SK-N-SH (cell line): ENCODE data around the gene STK17B. TPM values are rescaled to one million over a fixed set of nuclear protein-coding genes. Genes with fewer than 3 reads are reported as not detected.

ENCODE experiments used
- CTCF ChIA-PET: fragments of 300-600, 350-600 bp; formaldehyde crosslinking; extraction: SDS; loops from one replicate; lab custom pipeline; 2021; lab: Yijun Ruan, JAX
- POLR2A ChIA-PET: fragments of 350-600 bp; sonication (Branson Sonifier 250); formaldehyde crosslinking; extraction: SDS; loops from one replicate; lab custom pipeline; 2020; ENCODE audit warnings: antibody characterized with exemption, inconsistent platforms; lab: Yijun Ruan, JAX
- DNase-seq: peaks from one replicate; pipeline ENCODE4 v3.0.0; 2012
- H2AFZ ChIP-seq: fragments of 200-600 bp; sonication (generic); 2 replicates; pipeline ENCODE4 v1.8.1; 2016; ENCODE audit warnings: antibody characterized with exemption, mild to moderate bottlenecking, low read depth
- H3F3A ChIP-seq: fragments of 200-600 bp; sonication (generic); replicated peaks from 2 replicates; pipeline ENCODE3; 2016; ENCODE audit warnings: antibody characterized with exemption, mild to moderate bottlenecking; ENCODE audit not compliant: insufficient read depth
- H3K27ac ChIP-seq, 2 experiments: fragments of 200-500 bp in 1 of 2; fragments of 200-600 bp in 1 of 2; sonication (Bioruptor generic) in 1 of 2; sonication (generic), shearing (Covaris generic) in 1 of 2; 2 replicates each; pipeline versions ENCODE4 v1.5.1 to v1.6.1; 2014 to 2016; ENCODE audit warnings: low read depth in 2 of 2, inconsistent platforms in 1 of 2, low read length in 1 of 2, mild to moderate bottlenecking in 1 of 2, mixed read lengths in 1 of 2
- H3K27me3 ChIP-seq: fragments of 200-600 bp; sonication (generic), shearing (Covaris generic); 2 replicates; pipeline ENCODE4 v1.6.1; 2016; ENCODE audit warnings: mixed run types; ENCODE audit not compliant: insufficient read depth
- H3K36me3 ChIP-seq, 2 experiments: fragments of 200-500 bp in 1 of 2; fragments of 200-600 bp in 1 of 2; sonication (Bioruptor generic) in 1 of 2; sonication (generic) in 1 of 2; replicated peaks in 1 of 2; 2 replicates each; pipeline versions ENCODE3 to v1.5.1; 2014 to 2016; ENCODE audit warnings: low read length in 1 of 2, mild to moderate bottlenecking in 1 of 2; ENCODE audit not compliant: insufficient read depth in 2 of 2, control insufficient read depth in 1 of 2
- H3K4me1 ChIP-seq, 2 experiments: fragments of 200-500 bp in 1 of 2; fragments of 200-600 bp in 1 of 2; sonication (Bioruptor generic) in 1 of 2; sonication (generic), shearing (Covaris generic) in 1 of 2; 2 replicates each; pipeline versions ENCODE4 v1.5.1 to v1.6.1; 2014 to 2016; ENCODE audit warnings: low read depth in 1 of 2, low read length in 1 of 2, mixed run types in 1 of 2; ENCODE audit not compliant: insufficient read depth in 2 of 2, control insufficient read depth in 1 of 2
- H3K4me2 ChIP-seq: fragments of 200-600 bp; sonication (generic), shearing (Covaris generic); 2 replicates; pipeline ENCODE4 v1.6.1; 2017; ENCODE audit warnings: mixed run types
- H3K4me3 ChIP-seq, 2 experiments: fragments of 200-500 bp in 1 of 2; fragments of 200-600 bp in 1 of 2; sonication (Bioruptor generic) in 1 of 2; sonication (generic), shearing (Covaris generic) in 1 of 2; 2 replicates each; pipeline versions ENCODE4 v1.5.1 to v1.8.1; 2014 to 2016; ENCODE audit warnings: low read depth in 2 of 2, inconsistent platforms in 1 of 2, low read length in 1 of 2, mild to moderate bottlenecking in 1 of 2, mixed read lengths in 1 of 2, moderate library complexity in 1 of 2
- H3K79me2 ChIP-seq: fragments of 200-600 bp; sonication (generic); 2 replicates; pipeline ENCODE4 v1.8.1; 2017; ENCODE audit warnings: mild to moderate bottlenecking; ENCODE audit not compliant: insufficient read depth
- H3K9ac ChIP-seq: fragments of 200-600 bp; sonication (generic); 2 replicates; pipeline ENCODE4 v1.6.1; 2017; ENCODE audit warnings: mixed run types
- H3K9me2 ChIP-seq: fragments of 200-600 bp; sonication (generic); 2 replicates; pipeline ENCODE4 v1.6.1; 2017; ENCODE audit warnings: mixed run types
- H3K9me3 ChIP-seq: fragments of 200-600 bp; sonication (generic); 2 replicates; pipeline ENCODE4 v1.6.1; 2017; ENCODE audit warnings: mixed run types, mild to moderate bottlenecking, moderate library complexity
- H4K20me1 ChIP-seq: fragments of 200-600 bp; sonication (generic); 2 replicates; pipeline ENCODE4 v1.6.1; 2017; ENCODE audit warnings: mild to moderate bottlenecking, mixed run types; ENCODE audit not compliant: insufficient read depth
- CHD2 ChIP-seq: fragments of 150-350 bp; IDR thresholded peaks from 2 replicates; pipeline ENCODE4 v1.6.1; 2018; ENCODE audit warnings: low read length; ENCODE audit not compliant: partially characterized antibody
- FOSL2 ChIP-seq: IDR thresholded peaks from 2 replicates; pipeline ENCODE4 v1.4.0; 2012; ENCODE audit warnings: low read depth, mild to moderate bottlenecking, moderate library complexity, borderline replicate concordance
- GABPA ChIP-seq: IDR thresholded peaks from 2 replicates; pipeline ENCODE4 v1.4.0; 2012; ENCODE audit warnings: low read depth, mild to moderate bottlenecking
- MEF2A ChIP-seq: IDR thresholded peaks from 2 replicates; pipeline ENCODE4 v1.4.0; 2012; ENCODE audit warnings: low read depth, borderline replicate concordance
- NRF1 ChIP-seq: IDR thresholded peaks from 2 replicates; pipeline ENCODE4 v1.6.1; 2012; ENCODE audit warnings: low read depth, mild to moderate bottlenecking, low read length
- RFX5 ChIP-seq: IDR thresholded peaks from 2 replicates; pipeline ENCODE4 v1.6.1; 2012; ENCODE audit warnings: mild to moderate bottlenecking, improper control_type of control experiment, low read length
- SMC3 ChIP-seq: IDR thresholded peaks from 2 replicates; pipeline ENCODE4 v1.6.1; 2012; ENCODE audit warnings: low read depth, low read length, improper control_type of control experiment
- TEAD4 ChIP-seq: IDR thresholded peaks from 2 replicates; pipeline ENCODE4 v1.4.0; 2012; ENCODE audit warnings: mild to moderate bottlenecking, borderline replicate concordance; ENCODE audit not compliant: insufficient read depth
- WGBS: methylation state at CpG from one replicate; pipeline ENCODE4 v1.1.6; 2017; ENCODE audit warnings: low lambda C conversion rate; 5-methylcytosine and 5-hydroxymethylcytosine counted together
- polyA plus RNA-seq, 3 experiments: library from polyadenylated mRNA; depleted of rRNA; stranded (reverse); fragments of >200 nt; gene quantifications; 2 replicates each; pipeline ENCODE4 v1.2.3, GENCODE V29; 2012
- TF ChIP-seq, protein P1 (sequence below): fragments of 200-600 bp; sonication (generic); IDR thresholded peaks from 2 replicates; pipeline ENCODE4 v1.6.1; 2017; ENCODE audit warnings: antibody characterized with exemption, mild to moderate bottlenecking, moderate library complexity
- TF ChIP-seq, protein P2 (sequence below): IDR thresholded peaks from 2 replicates; pipeline ENCODE4; 2012
- TF ChIP-seq, protein P3 (sequence below): IDR thresholded peaks from 2 replicates; pipeline ENCODE4 v1.4.0; 2012; ENCODE audit warnings: low read depth, borderline replicate concordance
- TF ChIP-seq, protein P4 (sequence below): IDR thresholded peaks from 2 replicates; pipeline ENCODE4 v1.4.0; 2012; ENCODE audit warnings: low read depth, borderline replicate concordance

The STK17B gene
- polyA plus RNA-seq, 1 of the 3 experiments (the other 2 are of a cell fraction) = 5.1 TPM

DNA sequence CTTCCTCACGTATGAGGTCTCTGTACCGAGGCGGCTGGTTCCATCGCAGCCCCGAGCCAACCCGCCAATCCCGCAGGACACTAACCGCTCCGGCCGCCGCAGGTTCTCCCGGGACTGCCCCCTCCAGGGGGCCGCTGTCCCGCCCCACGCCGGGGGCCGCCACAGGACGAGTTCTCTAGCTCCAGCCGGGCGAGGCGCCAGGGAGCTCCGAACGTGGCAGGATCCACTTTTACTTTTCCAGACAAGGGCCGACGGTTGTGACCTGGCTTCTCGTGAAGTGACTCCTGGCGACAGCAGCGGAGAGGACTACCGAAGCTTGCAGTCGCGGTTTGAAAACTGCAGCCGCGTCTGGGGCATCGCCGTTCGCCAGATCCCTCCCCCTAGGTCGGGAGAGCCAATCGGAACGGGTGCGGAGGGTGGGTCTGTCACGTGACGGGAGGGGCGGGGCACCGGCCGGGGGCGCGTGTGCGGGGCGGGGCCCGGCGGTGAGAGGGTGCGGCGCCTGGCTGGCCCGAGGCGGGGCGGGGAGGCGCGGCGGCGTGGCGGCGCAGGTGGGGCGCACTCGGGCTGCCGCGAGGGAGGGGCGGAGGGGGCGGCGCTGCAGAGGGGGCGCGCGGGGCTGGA is at the start of gene STK17B (continued):
- TF ChIP-seq, protein P1, sequence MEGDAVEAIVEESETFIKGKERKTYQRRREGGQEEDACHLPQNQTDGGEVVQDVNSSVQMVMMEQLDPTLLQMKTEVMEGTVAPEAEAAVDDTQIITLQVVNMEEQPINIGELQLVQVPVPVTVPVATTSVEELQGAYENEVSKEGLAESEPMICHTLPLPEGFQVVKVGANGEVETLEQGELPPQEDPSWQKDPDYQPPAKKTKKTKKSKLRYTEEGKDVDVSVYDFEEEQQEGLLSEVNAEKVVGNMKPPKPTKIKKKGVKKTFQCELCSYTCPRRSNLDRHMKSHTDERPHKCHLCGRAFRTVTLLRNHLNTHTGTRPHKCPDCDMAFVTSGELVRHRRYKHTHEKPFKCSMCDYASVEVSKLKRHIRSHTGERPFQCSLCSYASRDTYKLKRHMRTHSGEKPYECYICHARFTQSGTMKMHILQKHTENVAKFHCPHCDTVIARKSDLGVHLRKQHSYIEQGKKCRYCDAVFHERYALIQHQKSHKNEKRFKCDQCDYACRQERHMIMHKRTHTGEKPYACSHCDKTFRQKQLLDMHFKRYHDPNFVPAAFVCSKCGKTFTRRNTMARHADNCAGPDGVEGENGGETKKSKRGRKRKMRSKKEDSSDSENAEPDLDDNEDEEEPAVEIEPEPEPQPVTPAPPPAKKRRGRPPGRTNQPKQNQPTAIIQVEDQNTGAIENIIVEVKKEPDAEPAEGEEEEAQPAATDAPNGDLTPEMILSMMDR = peak; percentile 15; the same call in 1 of the 2 replicates
- TF ChIP-seq, protein P2, sequence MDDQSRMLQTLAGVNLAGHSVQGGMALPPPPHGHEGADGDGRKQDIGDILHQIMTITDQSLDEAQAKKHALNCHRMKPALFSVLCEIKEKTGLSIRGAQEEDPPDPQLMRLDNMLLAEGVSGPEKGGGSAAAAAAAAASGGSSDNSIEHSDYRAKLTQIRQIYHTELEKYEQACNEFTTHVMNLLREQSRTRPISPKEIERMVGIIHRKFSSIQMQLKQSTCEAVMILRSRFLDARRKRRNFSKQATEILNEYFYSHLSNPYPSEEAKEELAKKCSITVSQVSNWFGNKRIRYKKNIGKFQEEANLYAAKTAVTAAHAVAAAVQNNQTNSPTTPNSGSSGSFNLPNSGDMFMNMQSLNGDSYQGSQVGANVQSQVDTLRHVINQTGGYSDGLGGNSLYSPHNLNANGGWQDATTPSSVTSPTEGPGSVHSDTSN = no peak
- TF ChIP-seq, protein P3, sequence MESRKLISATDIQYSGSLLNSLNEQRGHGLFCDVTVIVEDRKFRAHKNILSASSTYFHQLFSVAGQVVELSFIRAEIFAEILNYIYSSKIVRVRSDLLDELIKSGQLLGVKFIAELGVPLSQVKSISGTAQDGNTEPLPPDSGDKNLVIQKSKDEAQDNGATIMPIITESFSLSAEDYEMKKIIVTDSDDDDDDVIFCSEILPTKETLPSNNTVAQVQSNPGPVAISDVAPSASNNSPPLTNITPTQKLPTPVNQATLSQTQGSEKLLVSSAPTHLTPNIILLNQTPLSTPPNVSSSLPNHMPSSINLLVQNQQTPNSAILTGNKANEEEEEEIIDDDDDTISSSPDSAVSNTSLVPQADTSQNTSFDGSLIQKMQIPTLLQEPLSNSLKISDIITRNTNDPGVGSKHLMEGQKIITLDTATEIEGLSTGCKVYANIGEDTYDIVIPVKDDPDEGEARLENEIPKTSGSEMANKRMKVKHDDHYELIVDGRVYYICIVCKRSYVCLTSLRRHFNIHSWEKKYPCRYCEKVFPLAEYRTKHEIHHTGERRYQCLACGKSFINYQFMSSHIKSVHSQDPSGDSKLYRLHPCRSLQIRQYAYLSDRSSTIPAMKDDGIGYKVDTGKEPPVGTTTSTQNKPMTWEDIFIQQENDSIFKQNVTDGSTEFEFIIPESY = no peak
- no peak for TF ChIP-seq GABPA
- no peak for TF ChIP-seq SMC3
- no peak for TF ChIP-seq TEAD4
- TF ChIP-seq, all 33 proteins: peak for 13

DNA sequence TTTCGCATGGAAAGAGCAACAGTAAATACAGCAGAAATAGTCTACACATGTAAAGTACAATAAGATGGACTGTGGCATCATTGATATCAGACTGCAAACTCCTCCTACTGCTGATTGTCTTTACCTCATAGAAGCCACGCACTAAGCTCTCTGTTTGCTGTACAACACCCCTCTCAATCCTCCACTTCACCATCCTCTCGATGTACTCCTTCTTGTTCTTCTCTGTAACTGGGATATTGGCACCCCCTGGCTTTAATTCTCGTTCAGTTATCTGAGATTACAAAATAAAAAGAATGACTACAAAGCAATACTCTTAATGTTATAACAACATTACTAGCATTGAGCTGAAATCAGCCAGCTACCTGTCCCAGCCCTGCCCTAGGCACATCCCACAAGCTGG is 49.3 kb upstream of the STK17B start:
- peaks cover 8 to 90% of the 10 kb centered on the region in 2 experiments for H3K36me3 ChIP-seq
- POLR2A ChIA-PET = no interaction called here

More for the DNA sequence above, 49.3 kb upstream of the STK17B start:
- no peak for DNase-seq
- TF ChIP-seq, protein P4, sequence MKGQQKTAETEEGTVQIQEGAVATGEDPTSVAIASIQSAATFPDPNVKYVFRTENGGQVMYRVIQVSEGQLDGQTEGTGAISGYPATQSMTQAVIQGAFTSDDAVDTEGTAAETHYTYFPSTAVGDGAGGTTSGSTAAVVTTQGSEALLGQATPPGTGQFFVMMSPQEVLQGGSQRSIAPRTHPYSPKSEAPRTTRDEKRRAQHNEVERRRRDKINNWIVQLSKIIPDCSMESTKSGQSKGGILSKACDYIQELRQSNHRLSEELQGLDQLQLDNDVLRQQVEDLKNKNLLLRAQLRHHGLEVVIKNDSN = no peak
- TF ChIP-seq NRF1 (no peak), RFX5 (no peak), GABPA (no peak), MEF2A (no peak), CHD2 (no peak), FOSL2 (no peak), SMC3 (no peak)
- TF ChIP-seq, protein P2 = no peak
- Histone ChIP-seq H3K9ac (no peak overlapping the region), H3K4me2 (no peak overlapping the region), H2AFZ (no peak overlapping the region), H3F3A (peaks cover 9% of the 10 kb centered on the region), H3K9me2 (no peaks in the 10 kb centered on the region), H3K9me3 (no peaks in the 10 kb centered on the region), H3K4me1 (peaks cover 0 to 8% of the 10 kb centered on the region in 2 experiments; a peak in 3 of 4 replicates), H3K27ac (no peak overlapping the region), H3K27me3 (no peaks in the 10 kb centered on the region), H4K20me1 (no peaks in the 10 kb centered on the region), H3K4me3 (no peak overlapping the region), H3K79me2 (0 out of 2 replicates have a peak, but pooled peaks cover 6% of the 10 kb centered on the region)
- whole genome bisulfite sequencing = 96% methylated on average over 4 of the region's 4 CpGs
- CTCF ChIA-PET = no interaction called here
